ENCODE data around the gene GRM3.

GRM3 gene

DNA sequence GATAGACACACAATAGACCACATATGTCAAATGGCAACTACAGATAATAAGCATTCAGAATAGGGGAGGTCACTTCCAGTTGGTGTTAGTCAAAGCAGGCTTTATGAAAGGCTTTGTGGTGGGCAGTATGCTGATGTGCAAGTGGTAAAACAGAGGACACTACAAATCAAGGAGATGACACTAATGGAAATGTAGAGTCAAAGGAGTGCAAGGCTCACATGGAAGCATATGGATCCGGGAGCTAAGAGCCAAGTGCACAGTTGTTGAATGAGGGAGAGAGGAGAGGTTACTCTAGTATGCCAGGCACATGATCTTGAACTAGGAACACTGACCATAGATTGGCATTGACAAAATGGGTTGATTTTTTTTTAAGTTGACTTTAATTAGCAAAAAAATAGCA is 62.7 kb downstream of the GRM3 start:
- FAIRE-seq: no peak

DNA sequence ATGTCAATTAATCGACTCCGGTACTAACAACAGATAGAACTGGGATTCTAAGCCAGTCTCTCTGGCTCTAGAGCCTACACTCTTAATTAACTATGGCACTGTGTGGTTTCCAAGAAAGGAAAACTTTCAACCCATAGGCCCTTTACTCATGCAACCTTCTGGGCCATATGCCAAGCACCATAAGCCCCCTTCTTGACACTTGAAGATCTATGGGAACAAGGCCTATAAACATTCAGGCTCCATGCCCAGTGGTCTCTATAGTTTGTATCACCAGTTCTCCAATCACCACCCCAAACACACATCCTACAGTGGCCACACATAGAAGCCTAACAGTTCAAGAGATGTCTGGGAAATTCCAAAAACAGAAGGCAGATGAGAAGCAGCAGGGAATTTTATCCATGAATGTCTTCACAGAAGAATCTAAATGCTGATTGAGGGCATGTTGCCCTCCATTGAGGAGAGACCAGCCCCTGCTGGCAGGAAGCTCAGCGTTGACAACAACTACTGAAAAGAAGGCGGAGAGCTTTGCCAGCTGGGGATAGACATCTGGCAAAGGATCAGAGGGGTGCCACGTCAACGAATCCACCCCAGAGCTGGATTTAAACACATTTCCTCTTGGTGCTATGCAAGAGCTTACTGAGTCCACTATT is 64.4 kb downstream of the GRM3 start:
- no peak for FAIRE-seq

DNA sequence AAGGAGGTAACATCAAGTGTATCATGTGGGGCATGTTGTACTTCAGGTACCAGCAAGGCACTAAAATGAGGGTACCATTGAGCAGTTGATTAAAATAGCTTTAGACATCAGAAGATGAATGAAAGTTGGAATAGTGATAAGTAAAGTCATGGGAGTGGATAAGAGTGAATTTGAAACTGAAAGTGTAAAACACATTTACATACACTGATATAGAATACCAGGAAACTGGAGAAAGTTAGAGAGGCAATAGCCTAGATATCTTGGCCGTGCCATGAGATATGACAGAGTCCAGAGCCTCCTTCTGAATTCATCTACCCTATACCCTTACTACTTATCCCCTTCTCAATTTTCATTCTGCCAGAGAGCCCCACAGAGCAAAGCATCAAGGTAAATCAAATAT is 76.6 kb downstream of the GRM3 start:
- FAIRE-seq: no peak

DNA sequence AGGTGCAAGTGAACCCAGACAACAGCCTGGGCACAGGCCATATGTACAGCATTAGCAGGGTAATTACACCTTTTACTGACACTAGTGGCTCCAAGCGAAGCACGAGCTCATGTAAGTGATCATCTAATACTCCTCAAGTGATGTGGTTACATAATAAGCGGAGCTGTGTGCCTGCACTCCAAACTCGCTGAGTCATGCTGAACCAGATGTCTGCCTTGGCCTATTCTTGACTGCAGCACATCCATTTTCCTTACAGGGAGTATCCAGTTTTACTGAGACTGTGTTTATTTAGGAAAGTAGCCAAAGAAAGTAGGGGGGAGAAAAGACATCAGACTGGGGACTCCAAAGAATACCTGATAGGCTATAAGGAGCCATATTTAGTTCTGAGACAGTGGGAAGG is 90.1 kb downstream of the GRM3 start:
- FAIRE-seq: no peak

DNA sequence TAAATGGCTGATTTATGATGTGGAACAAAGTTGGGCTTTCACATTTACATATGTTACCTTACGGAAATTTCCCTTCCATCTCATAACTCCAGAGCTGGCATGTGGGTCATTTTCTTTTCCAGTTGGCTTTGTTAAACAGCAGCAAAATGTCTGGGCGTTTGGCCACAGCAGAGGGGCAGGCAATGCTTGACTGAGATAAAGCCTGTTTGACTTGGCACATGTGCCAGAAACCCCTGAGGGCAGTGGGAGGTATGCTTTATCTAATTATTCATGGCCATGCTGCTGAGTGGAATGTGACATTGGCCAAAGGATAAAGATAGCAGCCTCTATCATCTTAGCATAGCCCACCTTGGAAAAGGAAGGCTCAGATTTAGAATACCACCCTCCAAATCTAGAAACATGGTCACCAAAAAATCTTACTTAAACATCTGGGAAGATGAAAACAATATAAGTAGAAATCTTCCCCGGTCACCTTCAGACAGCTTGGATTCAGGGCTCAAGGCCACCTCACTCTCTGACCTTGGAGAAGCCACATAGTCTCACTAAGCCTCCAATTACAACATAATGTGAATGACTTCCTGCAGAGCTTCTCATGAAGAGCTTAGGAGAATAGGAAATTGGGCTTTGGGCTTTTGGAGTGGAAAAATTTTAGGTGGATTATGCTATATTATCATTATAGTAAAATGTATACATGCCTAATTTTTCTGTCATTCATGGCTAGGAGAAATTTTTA is 101.5 kb downstream of the GRM3 start:
- FAIRE-seq: no peak

DNA sequence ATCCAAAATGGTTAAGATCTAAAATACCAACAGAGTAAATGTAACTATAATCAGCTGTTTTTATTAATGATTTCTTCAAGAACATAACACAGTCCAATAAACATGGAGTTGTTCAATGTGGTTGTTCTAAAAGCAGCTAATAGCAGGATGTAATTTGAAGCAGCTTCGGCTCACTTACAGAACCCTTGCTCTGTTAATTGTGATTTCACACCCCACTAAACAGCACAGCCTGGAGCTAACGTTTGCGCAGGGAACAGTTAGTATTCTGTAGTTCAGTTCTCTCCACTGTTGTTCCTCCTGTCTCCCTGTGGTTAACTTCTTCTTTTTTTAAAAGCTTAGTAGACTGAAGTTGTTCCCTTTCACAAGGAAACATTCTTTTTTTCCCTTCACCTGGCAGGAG is 104.0 kb downstream of the GRM3 start:
- FAIRE-seq: no peak

DNA sequence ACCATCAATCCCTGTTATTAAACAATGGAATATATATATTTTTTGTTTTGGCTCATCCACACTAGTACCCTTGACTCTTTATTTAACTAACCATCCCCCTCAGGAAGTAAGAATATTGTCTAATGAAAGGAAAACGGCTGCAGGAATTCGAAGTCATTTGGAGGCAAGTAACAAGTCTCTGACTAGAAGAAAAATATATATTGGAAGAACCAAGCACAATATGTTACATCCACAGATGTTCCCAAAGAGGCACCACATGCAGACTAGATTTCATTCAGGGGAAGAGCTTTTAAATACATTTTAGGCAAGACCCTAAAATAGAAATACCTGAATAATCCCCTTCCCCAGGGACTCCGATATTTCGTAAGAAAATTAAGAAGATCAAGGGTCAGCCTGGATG is 104.5 kb downstream of the GRM3 start:
- FAIRE-seq: no peak

DNA sequence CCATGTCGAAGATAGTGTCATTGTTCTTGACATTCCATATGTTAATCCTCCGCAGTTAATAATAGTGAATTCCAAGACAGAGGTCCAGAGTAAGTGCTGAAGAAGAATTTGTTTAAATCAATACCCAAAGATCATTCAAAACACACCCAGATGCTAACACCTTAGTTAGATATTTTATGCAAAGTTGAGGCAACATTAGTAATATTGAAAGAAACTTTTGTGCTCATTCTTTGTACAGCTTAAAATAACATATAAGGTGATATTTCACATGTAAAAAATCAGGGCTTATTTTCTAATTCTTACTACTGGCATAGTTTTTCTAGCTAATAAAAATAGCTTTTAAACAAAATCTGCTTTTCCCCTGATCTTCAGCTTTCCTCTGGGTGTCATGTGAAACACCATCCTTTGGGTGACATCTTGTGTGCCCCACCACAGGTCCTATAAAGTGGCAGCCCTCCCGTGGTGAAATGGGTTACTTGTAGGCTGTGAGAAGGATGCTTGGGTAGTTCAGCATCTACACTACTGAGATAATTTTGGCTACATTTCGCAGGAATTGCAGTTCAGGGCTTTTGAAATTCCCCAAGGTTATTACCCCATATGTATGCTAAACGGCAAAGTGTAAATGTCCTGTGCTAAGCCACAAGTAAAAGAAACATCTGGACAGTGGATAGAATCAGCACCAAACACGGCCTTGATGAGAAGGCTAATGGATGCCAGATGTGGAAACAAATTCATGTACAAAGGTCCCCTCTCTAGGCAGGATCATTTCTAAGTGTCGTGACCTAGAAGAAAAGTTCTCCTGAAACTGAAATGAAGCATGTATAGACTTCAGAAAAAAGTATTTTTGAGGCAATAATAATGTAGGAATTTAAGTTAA is 105.4 kb downstream of the GRM3 start:
- FAIRE-seq: peak; percentile 57

DNA sequence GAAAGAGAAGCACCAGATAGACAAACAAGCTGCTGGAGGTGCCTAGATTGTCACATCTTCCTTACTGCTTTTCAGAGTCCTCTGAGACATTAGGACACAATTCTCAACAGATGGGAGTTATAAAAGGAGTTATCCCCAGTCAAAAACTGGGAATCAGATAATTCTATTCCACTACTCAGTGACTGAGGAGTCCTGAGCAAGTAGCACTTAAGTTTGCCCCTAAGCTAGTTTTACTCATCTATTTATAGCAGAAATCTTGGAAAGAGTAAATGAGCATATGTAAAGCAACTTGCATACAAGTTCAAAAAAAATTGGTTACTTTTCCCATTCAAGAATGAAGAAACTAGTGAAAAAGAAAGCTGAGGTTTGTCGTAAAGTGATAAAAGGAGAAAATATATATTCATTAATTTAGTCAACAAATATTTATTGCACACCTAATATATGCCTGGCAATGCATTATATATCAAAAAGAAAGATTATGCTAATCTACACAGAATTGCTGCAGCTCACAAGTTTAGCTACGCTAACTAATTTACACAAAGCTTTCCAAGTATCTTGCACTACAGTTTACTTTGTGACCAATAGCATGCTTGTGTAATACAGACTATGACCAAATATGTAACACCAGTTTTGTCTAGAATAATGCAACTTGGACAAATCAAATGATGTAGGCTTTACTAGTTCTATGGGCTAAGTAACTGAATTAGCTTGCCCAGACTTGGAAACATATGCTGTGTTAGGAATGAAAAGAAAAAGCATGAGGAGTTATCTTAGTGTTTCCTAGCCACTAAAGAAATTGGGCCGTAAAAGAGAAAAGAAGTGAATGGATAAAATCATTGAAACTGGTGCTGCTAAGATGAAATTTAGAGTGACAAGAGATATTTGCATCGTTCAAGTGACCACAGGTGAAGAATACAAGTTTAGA is 106.3 kb downstream of the GRM3 start:
- FAIRE-seq: no peak

DNA sequence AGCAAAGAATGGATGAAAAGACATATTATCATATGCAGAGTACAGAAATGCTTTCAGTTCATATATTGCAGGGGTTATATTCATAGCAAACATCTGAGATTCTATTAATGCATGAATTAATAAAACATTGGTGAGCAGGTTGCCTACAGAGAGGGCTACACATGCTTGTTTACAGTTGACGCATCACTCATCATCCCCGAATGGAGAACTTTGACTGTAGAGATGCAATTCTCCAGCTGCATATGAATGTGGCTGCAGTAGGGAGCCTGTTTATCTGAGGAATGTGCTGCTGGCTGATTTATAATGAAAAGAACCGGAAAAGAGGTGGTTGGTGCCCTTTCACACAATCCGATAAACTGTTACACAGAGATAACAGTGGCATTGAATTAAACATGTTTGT is 116.5 kb downstream of the GRM3 start:
- no peak for FAIRE-seq

DNA sequence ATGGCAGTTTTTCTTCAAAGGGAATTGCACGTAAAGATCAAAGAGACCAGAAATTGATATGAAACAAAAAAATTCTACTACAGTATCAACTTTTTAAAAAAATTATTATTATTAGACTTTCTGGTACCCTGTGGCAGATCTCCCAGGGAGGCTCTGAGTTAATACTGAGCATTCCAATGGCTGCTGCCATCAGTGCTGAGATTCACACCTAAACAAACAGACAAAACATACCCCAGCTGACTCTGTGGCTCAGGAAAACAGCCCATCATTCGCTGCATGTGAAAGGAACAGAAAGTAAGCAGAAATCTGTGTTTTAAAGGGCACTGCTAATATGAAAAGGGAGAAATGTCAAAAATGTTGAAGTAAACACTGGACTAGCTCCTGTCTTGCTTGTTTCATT is 118.4 kb downstream of the GRM3 start:
- FAIRE-seq: no peak

DNA sequence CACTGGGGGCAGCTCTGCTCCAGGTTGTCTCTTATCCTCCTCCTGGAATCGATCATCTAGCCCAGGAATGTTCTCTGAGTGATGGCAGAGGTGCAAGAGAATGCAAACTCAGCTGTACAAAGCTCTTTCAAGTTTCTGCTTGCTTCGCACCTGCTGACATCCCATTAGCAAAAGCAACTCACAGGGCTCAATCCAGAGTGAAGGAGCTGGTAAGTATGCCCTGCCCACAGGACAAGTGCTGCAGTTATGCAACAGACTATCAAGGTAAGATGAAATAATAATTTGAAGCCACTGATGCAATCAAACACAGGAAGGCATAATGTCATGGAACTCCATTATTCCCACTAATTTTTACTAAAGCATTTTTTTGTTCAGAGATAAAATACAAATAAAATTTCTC is 122.2 kb downstream of the GRM3 start:
- FAIRE-seq: no peak

DNA sequence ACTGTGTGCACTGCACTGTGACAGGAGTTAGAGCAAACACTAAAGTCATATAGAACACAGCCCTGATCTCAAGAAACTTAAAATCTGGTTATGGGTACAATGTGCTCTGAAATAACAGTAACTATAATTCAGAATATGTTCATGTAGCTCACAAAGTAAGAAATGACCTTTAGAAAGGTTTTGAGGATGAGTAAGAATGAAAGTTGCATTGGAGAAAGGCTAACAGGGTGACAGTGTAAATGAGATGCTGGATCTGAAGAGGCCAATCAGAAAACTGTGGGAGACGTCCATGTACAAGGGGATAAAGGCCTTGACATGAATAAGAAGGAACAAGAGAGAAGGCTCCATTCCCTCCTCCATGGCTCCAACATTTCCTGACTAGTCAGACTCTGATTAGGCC is 124.7 kb downstream of the GRM3 start:
- no peak for FAIRE-seq

DNA sequence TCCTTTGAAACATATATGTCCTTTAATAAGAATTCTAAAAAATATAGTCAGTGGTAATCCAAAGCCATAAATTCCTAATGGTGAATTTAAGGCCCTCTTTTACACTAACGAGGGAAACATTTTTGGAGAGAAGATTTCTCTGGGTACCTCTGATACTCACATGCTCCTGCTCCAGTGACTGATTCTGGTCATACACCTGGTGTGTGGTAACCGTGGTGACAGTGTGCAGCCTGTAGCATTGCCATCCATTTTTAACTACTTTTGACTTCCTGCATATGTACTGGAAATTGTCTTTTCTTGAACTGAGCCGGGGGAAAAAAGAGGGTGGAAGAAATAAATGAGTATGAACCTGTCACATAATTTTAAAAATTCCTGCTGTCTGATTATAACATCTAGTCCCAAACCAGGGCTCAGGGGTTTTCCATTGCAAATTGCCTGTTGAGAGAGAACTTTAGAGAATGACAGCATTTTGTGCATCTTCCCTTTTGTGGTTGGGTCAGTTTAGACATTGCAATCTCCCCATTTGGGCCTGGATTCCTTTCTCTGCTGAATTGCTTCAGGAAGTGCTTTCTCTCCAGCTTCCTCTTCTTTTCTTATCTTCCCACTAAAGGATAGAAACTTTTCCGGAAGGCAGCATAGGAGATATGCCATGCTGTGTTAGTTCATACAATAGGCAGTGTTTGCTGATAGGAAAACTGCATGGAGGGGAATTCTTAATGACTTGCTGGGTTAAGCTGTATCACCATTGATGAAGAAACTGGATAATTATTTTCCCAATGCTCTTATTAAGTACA is 125.5 kb downstream of the GRM3 start:
- no peak for FAIRE-seq

DNA sequence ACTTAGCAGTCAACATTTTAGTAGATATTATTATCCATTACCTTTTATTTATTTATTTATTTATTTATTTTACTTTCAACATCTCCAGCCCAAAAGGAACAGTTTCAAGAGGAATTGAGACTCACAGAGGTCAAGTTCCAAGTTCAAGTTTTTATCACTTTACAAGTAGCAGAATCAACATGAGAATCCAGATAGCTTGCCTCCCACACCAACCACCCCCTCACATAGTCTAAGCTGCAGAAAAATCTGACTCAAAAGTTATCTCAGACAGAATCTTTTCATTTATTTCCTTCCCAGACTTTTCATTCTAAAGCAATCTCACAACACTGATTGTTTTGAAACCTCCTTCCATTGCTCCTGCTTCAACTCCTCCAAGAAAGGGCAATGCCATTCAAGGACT is 129.6 kb downstream of the GRM3 start:
- FAIRE-seq: no peak

DNA sequence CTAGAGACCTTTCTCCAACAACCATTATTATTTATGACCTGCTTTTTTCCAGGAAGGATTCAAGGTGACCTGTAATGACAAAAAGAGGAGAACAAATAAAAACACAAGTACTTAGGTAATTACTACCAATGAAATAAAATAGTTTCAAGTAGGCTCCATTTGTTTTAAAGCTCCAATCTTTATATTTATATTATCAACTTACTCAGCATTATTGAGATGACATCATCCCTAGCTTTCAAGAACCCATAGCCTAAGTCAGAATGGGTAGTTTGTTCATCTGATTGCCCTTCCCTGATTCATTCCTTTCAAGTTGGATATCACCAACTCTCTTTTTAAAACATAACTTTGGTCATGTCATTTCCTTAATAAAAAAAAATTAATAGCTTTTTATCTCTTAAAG is 131.5 kb downstream of the GRM3 start:
- FAIRE-seq: no peak

DNA sequence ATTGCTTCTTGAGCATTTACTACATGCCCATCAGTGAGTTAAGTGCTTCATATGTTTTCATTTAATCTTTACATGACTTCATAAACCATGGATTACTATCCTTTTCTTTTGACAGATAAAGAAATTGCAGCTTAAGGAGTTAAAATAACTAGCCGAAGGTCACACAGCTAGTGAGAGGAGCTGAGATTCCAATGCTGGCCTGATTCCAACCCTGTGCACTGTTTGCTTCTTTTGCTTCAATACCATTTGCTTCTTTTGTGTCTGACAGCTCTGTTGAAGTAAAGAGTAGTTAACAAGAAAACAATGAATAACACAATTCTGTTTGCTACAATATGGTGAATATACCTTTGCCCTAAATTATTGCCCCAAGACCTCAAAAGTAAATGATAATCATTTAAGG is 132.4 kb downstream of the GRM3 start:
- no peak for FAIRE-seq

DNA sequence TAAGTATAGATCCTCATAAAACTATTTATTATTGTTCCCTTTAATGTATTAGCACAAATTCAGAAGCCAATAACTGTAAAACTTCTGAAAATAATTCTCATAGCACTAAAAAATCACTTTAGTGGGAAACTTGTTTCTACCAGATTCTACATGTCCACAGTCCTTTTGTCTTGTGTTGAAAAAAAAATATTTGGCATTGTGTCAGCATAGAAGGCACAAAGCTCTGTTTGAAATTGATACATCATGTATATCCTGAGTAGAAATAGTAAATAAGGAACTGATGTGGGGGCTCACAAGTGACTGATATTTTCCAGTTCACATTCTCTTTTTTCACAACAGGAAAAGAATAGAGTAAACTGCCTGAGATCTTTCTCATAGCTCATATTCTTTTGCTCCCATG is 134.6 kb downstream of the GRM3 start:
- no peak for FAIRE-seq

DNA sequence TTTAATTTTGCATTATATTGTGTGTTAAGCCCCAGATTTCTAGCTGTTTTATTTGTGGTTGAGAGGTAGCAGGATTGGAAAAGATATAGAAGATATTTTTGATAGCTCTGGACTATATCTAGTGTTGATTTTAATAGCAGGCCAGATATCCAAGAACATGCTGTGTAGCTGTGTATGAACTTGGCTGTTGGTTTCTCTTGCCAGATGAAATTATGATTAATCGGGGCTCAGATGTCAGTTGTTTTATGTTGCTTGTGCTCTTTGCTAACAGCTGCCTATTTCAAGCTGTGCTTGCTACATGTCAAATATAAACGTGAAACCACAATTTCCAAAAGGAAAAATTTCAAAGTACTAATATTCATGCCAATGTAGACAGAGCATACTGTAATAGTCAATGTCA is 141.1 kb downstream of the GRM3 start:
- no peak for FAIRE-seq

DNA sequence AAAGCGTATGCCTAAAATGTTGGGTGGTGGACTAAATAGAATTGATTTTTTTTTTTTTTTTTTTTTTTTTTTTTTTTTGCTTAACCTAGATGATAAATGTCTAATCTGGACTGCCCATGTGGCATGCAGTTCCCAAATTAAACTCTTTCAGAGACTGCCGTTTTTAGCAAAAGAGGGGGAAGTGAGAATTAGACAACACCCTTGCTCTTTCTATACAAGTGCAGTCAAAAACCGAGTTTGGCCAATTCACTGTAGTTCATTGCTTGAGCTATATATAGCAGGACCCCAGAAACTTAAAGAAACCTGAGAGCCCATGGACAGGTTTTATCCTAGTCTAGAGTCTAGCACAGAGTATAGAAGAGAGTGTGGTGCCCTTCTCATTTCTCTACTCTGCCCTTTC is 141.9 kb downstream of the GRM3 start:
- FAIRE-seq: no peak

DNA sequence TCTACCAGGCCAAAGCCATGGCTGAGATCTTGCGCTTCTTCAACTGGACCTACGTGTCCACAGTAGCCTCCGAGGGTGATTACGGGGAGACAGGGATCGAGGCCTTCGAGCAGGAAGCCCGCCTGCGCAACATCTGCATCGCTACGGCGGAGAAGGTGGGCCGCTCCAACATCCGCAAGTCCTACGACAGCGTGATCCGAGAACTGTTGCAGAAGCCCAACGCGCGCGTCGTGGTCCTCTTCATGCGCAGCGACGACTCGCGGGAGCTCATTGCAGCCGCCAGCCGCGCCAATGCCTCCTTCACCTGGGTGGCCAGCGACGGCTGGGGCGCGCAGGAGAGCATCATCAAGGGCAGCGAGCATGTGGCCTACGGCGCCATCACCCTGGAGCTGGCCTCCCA is 142.7 kb downstream of the GRM3 start:
- no peak for FAIRE-seq

DNA sequence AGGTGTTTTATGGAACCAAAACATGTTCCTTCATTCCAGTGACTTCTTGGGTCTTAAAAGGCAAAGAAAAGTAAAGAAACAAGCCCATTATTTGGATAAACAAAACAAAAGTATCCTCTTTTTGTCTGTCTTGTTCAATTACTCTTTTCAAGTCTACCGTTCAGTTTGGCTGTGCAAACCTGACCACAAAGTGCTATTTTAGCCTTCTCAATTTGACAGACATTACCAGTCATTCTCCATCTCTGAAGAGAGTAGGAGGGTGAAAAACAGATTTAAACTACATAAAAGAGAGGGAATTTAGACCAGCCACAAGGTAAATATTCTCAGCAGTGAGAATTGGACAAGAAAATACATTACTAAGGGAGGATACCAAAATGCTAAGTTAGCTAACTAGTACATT is 145.2 kb downstream of the GRM3 start:
- no peak for FAIRE-seq

Measured in endometrium (tissue), 2 donors.